Measurements from ENCODE around the gene PSMB4.

PSMB4 gene

DNA sequence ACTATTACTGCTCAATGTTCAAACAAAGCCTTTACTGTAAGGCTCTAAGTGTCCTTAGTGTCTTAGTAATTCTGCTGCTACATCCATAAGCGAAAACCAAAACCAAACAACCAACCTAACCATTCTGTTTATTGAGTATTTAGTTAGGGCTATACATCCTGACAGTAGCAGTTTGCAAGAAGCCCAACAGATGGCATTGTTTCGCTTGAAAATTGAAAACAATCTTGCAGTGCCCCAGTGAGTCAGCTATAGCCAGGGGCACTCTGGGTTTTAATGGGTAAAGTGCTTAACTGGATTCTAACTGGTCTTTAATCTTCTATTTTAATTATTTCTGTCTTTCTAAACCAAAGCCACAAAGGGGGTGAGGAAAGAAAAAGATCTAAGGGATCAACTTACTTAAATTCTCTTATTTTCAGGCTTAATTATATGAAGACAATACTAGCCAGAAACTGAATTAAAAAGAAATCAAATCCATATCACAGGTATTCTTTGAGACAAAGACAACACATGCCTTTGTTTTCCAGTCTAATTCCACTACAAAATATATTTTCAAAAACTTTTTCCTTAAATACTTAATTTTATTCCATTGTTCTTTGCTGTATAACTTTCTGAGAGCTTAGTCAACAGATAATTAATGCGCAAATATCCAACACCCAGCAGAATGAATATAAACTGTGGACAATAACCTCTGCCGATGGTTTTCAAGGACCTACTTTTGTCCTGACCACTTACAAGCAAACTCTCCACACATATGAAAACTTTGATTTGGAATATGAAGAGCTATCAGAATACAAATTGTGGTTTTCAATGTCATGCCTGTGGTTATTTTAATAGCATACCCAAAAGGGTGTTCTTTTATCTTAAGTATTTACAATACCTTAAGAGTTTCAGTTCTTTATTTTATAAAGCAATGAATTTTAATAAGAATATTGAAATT is 44.7 kb downstream of the PSMB4 start:
- DNase-seq (ENCODE audit: low read depth in 2 of 2) = peak; percentile 38 to 55

DNA sequence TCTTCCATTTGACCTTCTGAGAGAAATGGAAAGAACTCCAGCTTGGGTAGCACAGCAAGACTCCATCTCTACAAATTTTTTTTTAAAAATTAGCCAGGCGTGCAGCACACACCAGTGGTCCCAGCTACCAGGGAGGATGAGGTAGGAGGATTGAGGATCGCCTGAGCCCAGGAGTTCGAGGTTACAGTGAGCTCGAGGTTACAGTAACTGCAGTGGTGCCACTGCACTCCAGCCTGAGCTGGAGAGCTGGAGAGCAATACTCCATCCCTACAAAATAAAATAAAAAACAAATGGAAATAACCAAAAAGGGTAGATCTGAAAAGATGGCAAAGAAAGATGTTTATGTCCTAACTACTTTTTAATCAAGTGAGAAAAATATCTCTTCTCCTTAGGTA is 45.4 kb downstream of the PSMB4 start:
- DNase-seq (ENCODE audit: low read depth in 2 of 2) = no peak

DNA sequence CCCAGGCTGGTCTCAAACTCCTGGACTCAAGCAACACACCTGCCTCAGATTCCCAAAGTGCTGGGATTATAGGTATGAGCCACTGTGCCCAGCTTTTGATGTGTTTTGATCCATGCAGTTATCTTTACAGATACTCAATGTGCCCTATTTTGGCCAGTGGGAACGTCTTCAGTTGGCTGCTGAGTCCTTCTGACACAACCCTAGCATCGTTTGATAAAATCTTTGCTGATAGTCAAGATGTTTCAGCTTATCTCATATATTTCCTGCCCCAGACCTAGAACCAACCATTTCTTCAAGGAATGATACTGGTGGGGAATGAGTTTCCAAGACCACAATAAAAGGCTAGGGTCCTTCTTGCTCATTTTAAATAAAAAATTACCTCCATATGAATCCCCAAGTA is 48.3 kb downstream of the PSMB4 start:
- no peak for DNase-seq (ENCODE audit: low read depth in 2 of 2)

Measured in stimulated activated CD8-positive, alpha-beta memory T cell treated with anti-CD3 and anti-CD28 coated beads, Interleukin-7, amount 100 ng/mL, for 4 hours (primary cell).